ENCODE results near the gene MAD2L1.

DNA sequence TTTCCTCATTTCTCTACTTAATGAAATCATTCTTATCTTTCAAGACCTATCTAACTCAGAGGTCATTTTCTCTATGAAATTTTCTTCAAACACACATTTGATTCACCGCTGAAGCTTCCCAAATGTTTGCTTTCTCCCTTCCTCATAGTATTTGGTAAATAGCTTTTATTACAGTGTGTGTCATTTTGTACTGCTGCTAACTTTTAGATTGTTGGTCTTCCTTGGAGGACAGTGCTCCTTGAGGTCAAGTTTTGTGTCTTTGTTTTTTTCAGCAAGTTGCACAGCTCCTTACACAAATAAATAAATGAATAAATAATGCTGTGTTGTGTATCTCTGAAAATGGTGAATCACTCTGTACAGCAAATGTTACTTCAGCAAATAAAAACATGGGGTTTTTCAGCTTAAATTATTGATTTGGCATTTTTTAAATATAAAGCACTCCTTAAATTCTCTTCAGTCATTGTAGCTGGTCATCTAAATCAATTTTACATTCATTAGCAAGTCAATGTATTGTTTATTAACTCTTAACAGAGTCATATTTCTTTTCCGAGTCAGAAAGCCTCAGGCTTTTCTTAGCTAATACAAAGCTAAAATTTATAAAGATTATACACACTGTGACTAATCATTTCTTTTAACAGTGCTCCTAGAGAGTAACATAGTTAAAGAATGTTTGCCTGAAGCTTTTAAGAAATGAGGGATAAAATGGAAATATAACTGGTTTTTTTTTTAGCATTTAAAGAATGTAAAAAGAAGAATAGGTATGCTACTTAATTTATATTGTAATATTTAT lies 30.1 kb upstream of the MAD2L1 start:
- TF ChIP-seq, protein P1, sequence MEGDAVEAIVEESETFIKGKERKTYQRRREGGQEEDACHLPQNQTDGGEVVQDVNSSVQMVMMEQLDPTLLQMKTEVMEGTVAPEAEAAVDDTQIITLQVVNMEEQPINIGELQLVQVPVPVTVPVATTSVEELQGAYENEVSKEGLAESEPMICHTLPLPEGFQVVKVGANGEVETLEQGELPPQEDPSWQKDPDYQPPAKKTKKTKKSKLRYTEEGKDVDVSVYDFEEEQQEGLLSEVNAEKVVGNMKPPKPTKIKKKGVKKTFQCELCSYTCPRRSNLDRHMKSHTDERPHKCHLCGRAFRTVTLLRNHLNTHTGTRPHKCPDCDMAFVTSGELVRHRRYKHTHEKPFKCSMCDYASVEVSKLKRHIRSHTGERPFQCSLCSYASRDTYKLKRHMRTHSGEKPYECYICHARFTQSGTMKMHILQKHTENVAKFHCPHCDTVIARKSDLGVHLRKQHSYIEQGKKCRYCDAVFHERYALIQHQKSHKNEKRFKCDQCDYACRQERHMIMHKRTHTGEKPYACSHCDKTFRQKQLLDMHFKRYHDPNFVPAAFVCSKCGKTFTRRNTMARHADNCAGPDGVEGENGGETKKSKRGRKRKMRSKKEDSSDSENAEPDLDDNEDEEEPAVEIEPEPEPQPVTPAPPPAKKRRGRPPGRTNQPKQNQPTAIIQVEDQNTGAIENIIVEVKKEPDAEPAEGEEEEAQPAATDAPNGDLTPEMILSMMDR (IDR thresholded peaks at IDR 0.05; ENCODE audit: low read length) = no peak
- no peak for TF ChIP-seq EZH2phosphoT487 (IDR thresholded peaks at IDR 0.05; ENCODE audit: low read length)
- no peak for TF ChIP-seq EZH2 (optimal IDR thresholded peaks at IDR 0.05; ENCODE audit: low read depth, low read length)

Measured in MM.1S (cell line).